Colonic mucosa (tissue), 4 donors: ENCODE results near the gene SLX4IP. TPM values are rescaled to one million over a fixed set of nuclear protein-coding genes. Genes with fewer than 3 reads are reported as not detected.

Source experiments
- DNase-seq: peaks from one replicate; pipeline ENCODE4 v3.0.0-alpha.2; 2020
- H3K27ac ChIP-seq: fragments of 200-600 bp; one replicate; pipeline ENCODE4 v1.8.0; 2021
- H3K27me3 ChIP-seq: fragments of 200-600 bp; one replicate; pipeline ENCODE4 v1.8.0; 2021
- H3K36me3 ChIP-seq: fragments of 200-600 bp; one replicate; pipeline ENCODE4 v1.8.0; 2021
- H3K4me1 ChIP-seq: fragments of 200-600 bp; one replicate; pipeline ENCODE4 v1.8.0; 2021; ENCODE audit warnings: mild to moderate bottlenecking
- H3K4me3 ChIP-seq: fragments of 200-600 bp; one replicate; pipeline ENCODE4 v1.8.0; 2021
- H3K9ac ChIP-seq, 2 donors: one replicate each; pipeline ENCODE4 v1.7.0; 2013; ENCODE audit warnings: control low read depth in 2 of 2, low read depth in 2 of 2, low read length in 2 of 2
- H3K9me3 ChIP-seq: fragments of 200-600 bp; one replicate; pipeline ENCODE4 v1.8.0; 2021
- intact Hi-C: fragments of 100-400 bp; cut with DNase I; formaldehyde crosslinking; loops from one replicate; pipeline ENCODE4 v1.14.1; 2022
- total RNA-seq, 2 donors: library from RNA; stranded (reverse); fragmentation: NEBNext Ultra II Directional in 1 of 2; extraction: Animal tissue kit (Norgen Biotek cat#: 25700) in 1 of 2; gene quantifications; one replicate each; pipeline ENCODE4 v1.2.1, GENCODE V29; 2021
- TF ChIP-seq, protein P1 (sequence below): fragments of 200-600 bp; IDR thresholded peaks from one replicate; pipeline ENCODE4 v1.8.0; 2022; ENCODE audit warnings: antibody characterized with exemption, mild to moderate bottlenecking
- donor health status: healthy.
- donor health status: DM: no; HTN: no; CAD: no.
- donor health status: DM: no; HTN: no; CAD: no.

Gene SLX4IP
- total RNA-seq, 2 donors from 2014 or later, result 5.0 to 8.8 TPM

DNA sequence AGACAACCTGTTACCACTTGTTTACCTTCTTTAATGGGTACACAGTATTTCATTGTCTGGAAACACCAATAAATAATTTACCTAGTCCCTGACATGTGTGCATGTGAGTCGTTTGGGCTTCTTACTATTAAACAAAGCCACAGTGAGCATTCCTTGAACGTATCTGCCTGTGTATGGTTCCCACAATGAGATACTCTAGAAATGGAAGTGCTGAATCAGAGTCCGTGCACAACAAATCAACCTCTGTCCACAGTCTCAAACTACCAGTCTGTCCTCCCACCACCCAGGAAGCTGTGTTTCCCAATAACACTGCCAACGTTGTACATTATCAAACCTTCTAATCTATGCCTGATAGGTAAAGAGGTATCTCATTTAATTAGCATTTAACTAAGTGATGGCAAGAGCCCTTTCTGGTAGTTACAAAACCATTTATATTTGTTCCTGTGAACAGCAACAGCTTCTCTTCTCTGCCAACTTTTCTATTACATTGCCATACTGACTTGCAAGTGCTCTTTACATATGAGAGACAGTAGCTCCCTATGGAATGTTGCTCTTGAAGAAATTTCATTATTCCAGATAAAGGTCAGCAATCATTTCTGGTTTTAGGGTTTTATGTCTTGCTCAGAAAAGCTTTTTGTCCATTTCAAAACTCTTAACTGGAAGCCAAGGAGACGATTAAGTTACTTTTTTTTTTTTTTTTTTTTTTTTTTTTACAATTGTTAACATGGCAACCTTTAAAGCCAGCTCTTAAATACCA is 223.9 kb downstream of the SLX4IP start:
- Histone ChIP-seq H3K36me3 (peaks cover 11% of the 10 kb centered on the region), H3K9me3 (no peaks in the 10 kb centered on the region), H3K27me3 (no peaks in the 10 kb centered on the region), H3K27ac (no peak overlapping the region), H3K4me3 (no peak overlapping the region), H3K4me1 (peaks cover 13% of the 10 kb centered on the region), H3K9ac (no peak overlapping the region)
- intact Hi-C loops, result loop anchor here (10.0 kb wide), 1 partner anchor 104 kb away; no protein-coding TSS in a partner anchor
- TF ChIP-seq, protein P1, sequence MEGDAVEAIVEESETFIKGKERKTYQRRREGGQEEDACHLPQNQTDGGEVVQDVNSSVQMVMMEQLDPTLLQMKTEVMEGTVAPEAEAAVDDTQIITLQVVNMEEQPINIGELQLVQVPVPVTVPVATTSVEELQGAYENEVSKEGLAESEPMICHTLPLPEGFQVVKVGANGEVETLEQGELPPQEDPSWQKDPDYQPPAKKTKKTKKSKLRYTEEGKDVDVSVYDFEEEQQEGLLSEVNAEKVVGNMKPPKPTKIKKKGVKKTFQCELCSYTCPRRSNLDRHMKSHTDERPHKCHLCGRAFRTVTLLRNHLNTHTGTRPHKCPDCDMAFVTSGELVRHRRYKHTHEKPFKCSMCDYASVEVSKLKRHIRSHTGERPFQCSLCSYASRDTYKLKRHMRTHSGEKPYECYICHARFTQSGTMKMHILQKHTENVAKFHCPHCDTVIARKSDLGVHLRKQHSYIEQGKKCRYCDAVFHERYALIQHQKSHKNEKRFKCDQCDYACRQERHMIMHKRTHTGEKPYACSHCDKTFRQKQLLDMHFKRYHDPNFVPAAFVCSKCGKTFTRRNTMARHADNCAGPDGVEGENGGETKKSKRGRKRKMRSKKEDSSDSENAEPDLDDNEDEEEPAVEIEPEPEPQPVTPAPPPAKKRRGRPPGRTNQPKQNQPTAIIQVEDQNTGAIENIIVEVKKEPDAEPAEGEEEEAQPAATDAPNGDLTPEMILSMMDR, result no peak
- DNase-seq, result no peak

DNA sequence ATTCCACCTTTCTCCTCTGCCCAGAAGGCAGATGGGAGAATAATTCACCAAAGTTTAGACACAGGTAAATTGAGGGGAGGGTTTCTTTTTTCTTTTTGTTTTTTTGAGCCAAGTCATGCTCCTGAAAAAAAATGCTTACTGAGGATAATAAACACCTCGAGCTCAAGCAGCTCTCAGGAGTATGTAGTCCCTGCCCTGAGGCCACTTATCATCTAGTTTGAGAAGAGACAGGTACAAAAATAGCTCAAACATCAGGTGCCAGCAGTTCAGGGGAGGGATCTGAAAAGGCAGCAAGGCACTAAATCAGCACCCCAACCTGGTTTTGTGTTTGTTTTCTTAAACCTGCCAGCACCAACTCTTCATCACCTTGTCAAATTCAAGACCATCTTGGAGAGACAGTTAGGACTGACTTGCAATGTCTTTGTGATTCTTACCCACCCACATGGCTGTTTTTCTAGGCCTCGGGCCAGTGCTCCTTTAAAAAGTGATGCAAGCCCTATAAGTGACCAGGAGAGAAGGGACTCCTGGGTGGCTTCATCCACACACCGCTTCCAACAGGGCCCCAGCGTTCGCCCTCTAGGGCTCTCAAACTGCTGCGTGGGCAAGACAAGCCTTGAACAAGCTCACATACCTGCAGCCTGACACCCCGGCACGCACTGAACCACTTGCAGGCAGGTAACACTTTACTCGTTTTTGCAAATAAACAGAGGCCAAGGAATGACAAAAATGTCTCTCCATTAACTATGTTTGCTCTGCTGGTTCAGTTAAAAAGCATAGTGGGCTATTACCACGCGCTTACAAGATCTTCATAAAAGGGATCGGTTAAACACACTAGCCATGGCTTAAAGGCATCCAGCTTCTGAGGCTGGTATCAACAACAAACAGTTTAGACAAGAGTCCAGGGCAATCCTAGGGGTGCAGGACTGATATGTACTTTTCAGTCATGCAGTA is 224.8 kb downstream of the SLX4IP start:
- DNase-seq, result no peak
- no peaks in the 10 kb centered on the region for H3K27me3 ChIP-seq
- no peak overlapping the region for H3K9ac ChIP-seq
- H3K9me3 ChIP-seq, result no peaks in the 10 kb centered on the region
- H3K27ac ChIP-seq, result no peak overlapping the region
- H3K36me3 ChIP-seq, result peaks cover 11% of the 10 kb centered on the region
- TF ChIP-seq, protein P1, result no peak
- H3K4me1 ChIP-seq, result peaks cover 12% of the 10 kb centered on the region
- no peak overlapping the region for H3K4me3 ChIP-seq
- intact Hi-C loops, result loop anchor here (10.0 kb wide), 1 partner anchor 105 kb away; no protein-coding TSS in a partner anchor

DNA sequence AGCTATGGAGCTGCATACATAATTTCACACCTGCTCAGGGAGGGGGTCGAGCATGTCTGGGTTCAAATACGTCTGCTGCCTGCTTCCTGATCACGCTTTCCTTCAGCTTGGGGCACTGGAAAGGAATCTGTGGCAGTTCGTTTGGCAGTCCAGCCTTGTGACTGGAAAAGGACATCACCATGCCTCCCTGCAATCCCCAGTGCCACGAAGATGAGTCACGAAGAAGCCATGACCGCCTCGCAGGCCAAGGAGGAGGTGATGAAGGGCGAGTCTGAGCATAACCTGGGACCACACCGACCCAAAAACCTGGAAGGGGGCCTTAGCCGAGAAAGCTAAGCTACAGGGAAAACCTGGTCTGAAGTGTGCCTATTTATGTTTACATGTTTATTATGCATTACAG is 225.6 kb downstream of the SLX4IP start:
- no peaks in the 10 kb centered on the region for H3K27me3 ChIP-seq
- TF ChIP-seq, protein P1, result no peak
- H3K27ac ChIP-seq, result no peak overlapping the region
- peaks cover 11% of the 10 kb centered on the region for H3K36me3 ChIP-seq
- H3K9me3 ChIP-seq, result no peaks in the 10 kb centered on the region
- no peak overlapping the region for H3K9ac ChIP-seq
- DNase-seq, result no peak
- no peak overlapping the region for H3K4me3 ChIP-seq
- peaks cover 10% of the 10 kb centered on the region for H3K4me1 ChIP-seq
- intact Hi-C loops, result no loop called here

DNA sequence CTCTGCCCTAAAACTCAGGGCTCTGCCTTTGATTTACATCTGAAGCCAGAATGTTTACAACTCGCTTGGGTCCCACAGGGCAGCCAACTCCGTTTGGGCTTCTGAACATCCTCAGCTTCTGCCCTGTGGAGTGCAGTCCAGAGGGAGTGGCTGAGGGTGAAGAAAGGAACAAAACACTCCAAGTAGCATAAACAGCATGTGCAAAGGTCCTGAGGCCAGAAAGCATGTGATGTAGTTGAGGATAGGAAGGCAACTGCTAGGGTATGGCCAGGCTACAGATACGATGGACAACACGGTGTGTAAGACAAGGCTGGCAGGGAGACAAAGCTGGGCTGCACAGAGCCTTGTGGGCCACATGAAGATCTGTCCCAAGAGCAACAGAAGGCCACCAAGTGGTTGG is 226.2 kb downstream of the SLX4IP start:
- Histone ChIP-seq H3K4me1 (peaks cover 10% of the 10 kb centered on the region), H3K36me3 (peaks cover 11% of the 10 kb centered on the region)
- no peak for DNase-seq

DNA sequence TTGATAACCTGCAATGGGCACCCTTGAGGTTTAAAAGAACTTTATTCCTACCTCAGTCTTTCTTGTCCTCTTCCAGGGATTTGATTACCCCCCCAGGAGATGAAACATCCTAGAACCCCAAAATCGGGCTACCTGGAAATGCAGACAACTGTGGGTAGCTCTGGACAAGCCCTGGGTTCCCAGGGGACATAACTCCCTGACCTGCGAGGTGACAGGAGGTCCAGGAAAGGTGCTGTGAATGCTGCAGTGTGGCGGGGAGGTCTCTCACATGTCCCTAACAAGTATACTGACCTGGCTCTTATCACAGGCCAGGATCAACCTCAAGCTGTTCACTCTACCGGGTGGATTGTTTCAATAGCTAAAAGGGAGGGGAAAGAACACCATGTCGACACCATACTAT is 227.0 kb downstream of the SLX4IP start:
- Histone ChIP-seq H3K4me3 (no peak overlapping the region), H3K9ac (no peak overlapping the region), H3K9me3 (no peaks in the 10 kb centered on the region), H3K36me3 (peaks cover 11% of the 10 kb centered on the region), H3K27ac (no peak overlapping the region), H3K27me3 (no peaks in the 10 kb centered on the region), H3K4me1 (peaks cover 15% of the 10 kb centered on the region)
- DNase-seq, result no peak
- TF ChIP-seq, protein P1, result no peak
- intact Hi-C loops, result no loop called here

More for the DNA sequence above, 226.2 kb downstream of the SLX4IP start:
- Histone ChIP-seq H3K9me3 (no peaks in the 10 kb centered on the region), H3K4me3 (no peak overlapping the region), H3K9ac (no peak overlapping the region), H3K27me3 (no peaks in the 10 kb centered on the region), H3K27ac (no peak overlapping the region)
- TF ChIP-seq, protein P1, result no peak
- intact Hi-C loops, result no loop called here
